HG02678 (cell line): ENCODE results near the gene ZNF358.
"Not testable (repeated sequence)": the region's sequence is repeated elsewhere in the genome, so short reads cannot be mapped to it uniquely, and the experiment has no call there.

Source experiments
- ATAC-seq: cut with Tn5 transposase; IDR thresholded peaks from one replicate; pipeline ENCODE4 v1.9.1; 2021; ENCODE audit warnings: mild to moderate bottlenecking, moderate library complexity; ENCODE audit not compliant: unreplicated experiment

The ZNF358 gene

GRCh38 chr19:7535047-7535997, 19.4 kb downstream of the ZNF358 start, which contains the start of gene PNPLA6:
Gene PNPLA6 (plus strand): TSS chr19:7535717. CDS start chr19:7535789, 72 bp downstream.
- ATAC-seq, result peak; percentile 77

- ATAC-seq, result no peak
Observed at GRCh38 chr19:7535998-7536695, 20.2 kb downstream of the ZNF358 start.

- ATAC-seq, result not testable (repeated sequence)
Observed at GRCh38 chr19:7538990-7539389, 23.1 kb downstream of the ZNF358 start.

- ATAC-seq, result no peak
Observed at GRCh38 chr19:7539827-7540425, 24.0 kb downstream of the ZNF358 start.

GRCh38 chr19:7540761-7541474, 25.0 kb downstream of the ZNF358 start:
- no peak for ATAC-seq

- no peak for ATAC-seq
Observed at GRCh38 chr19:7541475-7541824, 25.5 kb downstream of the ZNF358 start.

- no peak for ATAC-seq
Observed at GRCh38 chr19:7541828-7542443, 26.0 kb downstream of the ZNF358 start.

- no peak for ATAC-seq
Observed at GRCh38 chr19:7542556-7543348, 26.8 kb downstream of the ZNF358 start.

GRCh38 chr19:7544626-7545025, 28.7 kb downstream of the ZNF358 start:
- ATAC-seq, result no peak

- ATAC-seq, result no peak
Observed at GRCh38 chr19:7545300-7545699, 29.4 kb downstream of the ZNF358 start.

GRCh38 chr19:7545904-7546303, 30.0 kb downstream of the ZNF358 start:
- no peak for ATAC-seq

GRCh38 chr19:7547159-7547558, 31.3 kb downstream of the ZNF358 start:
- ATAC-seq, result no peak

GRCh38 chr19:7549429-7550148, 33.7 kb downstream of the ZNF358 start:
- no peak for ATAC-seq

- ATAC-seq, result no peak
Observed at GRCh38 chr19:7550169-7550770, 34.4 kb downstream of the ZNF358 start.

- no peak for ATAC-seq
Observed at GRCh38 chr19:7550987-7551761, 35.3 kb downstream of the ZNF358 start.

- ATAC-seq, result no peak
Observed at GRCh38 chr19:7552781-7553180, 36.9 kb downstream of the ZNF358 start.

- ATAC-seq, result no peak
Observed at GRCh38 chr19:7554565-7554964, 38.7 kb downstream of the ZNF358 start.
